Stimulated activated CD8-positive, alpha-beta memory T cell treated with anti-CD3 and anti-CD28 coated beads, Interleukin-12 subunit alpha, Interleukin-12 subunit beta, amount 100 ng/mL, for 24 hours (primary cell): Measurements from ENCODE around the gene DLEC1.
"Not testable (repeated sequence)": the region's sequence is repeated elsewhere in the genome, so short reads cannot be mapped to it uniquely, and the experiment has no call there.

Experiments used
- DNase-seq: peaks from one replicate; pipeline ENCODE4 v3.0.0-alpha.2; 2020; ENCODE audit errors: extremely low read depth

Gene DLEC1

GRCh38 chr3:38017445-38018295 lies 21.3 kb upstream of the DLEC1 start:
- no peak for DNase-seq

GRCh38 chr3:38018296-38019266 lies 20.4 kb upstream of the DLEC1 start:
- no peak for DNase-seq

GRCh38 chr3:38019658-38020341 lies 19.2 kb upstream of the DLEC1 start:
- no peak for DNase-seq

- no peak for DNase-seq
Observed at GRCh38 chr3:38020342-38020726, 18.7 kb upstream of the DLEC1 start.

- no peak for DNase-seq
Observed at GRCh38 chr3:38021196-38021595, 17.8 kb upstream of the DLEC1 start.

- DNase-seq = no peak
Observed at GRCh38 chr3:38022301-38022700, 16.7 kb upstream of the DLEC1 start.

GRCh38 chr3:38022896-38023709 lies 15.9 kb upstream of the DLEC1 start:
- DNase-seq = no peak

GRCh38 chr3:38026856-38027255 lies 12.2 kb upstream of the DLEC1 start:
- DNase-seq = no peak

- DNase-seq = no peak
Observed at GRCh38 chr3:38027466-38028465, 11.2 kb upstream of the DLEC1 start.

- no peak for DNase-seq
Observed at GRCh38 chr3:38028621-38029361, 10.2 kb upstream of the DLEC1 start.

- no peak for DNase-seq
Observed at GRCh38 chr3:38029400-38030125, 9.4 kb upstream of the DLEC1 start, which contains the start of gene PLCD1. PLCD1 (minus strand) TSS chr3:38029642; CDS start chr3:38029539, 103 bp downstream.

GRCh38 chr3:38030126-38031021 lies 8.6 kb upstream of the DLEC1 start:
- DNase-seq = no peak

- DNase-seq = no peak
Observed at GRCh38 chr3:38031022-38031994, 7.7 kb upstream of the DLEC1 start.

GRCh38 chr3:38032328-38032865 lies 6.6 kb upstream of the DLEC1 start:
- DNase-seq = no peak

GRCh38 chr3:38033586-38033985 lies 5.4 kb upstream of the DLEC1 start:
- DNase-seq = not testable (repeated sequence)

GRCh38 chr3:38034335-38034734 lies 4.7 kb upstream of the DLEC1 start:
- DNase-seq = not testable (repeated sequence)
